MM.1S (cell line): ENCODE data around the gene STK38L.

Source experiments
- CTCF ChIP-seq: fragments of 300-600 bp; sonication (generic); IDR thresholded peaks from 2 replicates; pipeline ENCODE4 v1.5.1; 2016; ENCODE audit warnings: antibody characterized with exemption, low read length, mixed read lengths
- EZH2 ChIP-seq: fragments of 300-600 bp; sonication (generic); optimal IDR thresholded peaks from 2 replicates; pipeline ENCODE3; 2017; ENCODE audit warnings: low read depth, mild to moderate bottlenecking, antibody characterized with exemption, low read length, mixed read lengths
- EZH2phosphoT487 ChIP-seq: fragments of 300-600 bp; sonication (generic); IDR thresholded peaks from 2 replicates; pipeline ENCODE4 v1.6.1; 2018; ENCODE audit warnings: antibody characterized with exemption, low read length

- TF ChIP-seq CTCF: peak; percentile 35
- no peak for TF ChIP-seq EZH2
- TF ChIP-seq EZH2phosphoT487: no peak
These were observed at the start of gene STK38L for GRCh38 chr12:27243804-27244688.
